GM03348 (cell line): ENCODE data around the gene CROCC2.

Source experiments
- DNase-seq: peaks from one replicate; pipeline ENCODE4 v3.0.0; 2012; ENCODE audit warnings: low spot score

CROCC2 gene

GRCh38 chr2:240905176-240905781, 857 bp upstream of the CROCC2 start:
- DNase-seq = no peak

DNA sequence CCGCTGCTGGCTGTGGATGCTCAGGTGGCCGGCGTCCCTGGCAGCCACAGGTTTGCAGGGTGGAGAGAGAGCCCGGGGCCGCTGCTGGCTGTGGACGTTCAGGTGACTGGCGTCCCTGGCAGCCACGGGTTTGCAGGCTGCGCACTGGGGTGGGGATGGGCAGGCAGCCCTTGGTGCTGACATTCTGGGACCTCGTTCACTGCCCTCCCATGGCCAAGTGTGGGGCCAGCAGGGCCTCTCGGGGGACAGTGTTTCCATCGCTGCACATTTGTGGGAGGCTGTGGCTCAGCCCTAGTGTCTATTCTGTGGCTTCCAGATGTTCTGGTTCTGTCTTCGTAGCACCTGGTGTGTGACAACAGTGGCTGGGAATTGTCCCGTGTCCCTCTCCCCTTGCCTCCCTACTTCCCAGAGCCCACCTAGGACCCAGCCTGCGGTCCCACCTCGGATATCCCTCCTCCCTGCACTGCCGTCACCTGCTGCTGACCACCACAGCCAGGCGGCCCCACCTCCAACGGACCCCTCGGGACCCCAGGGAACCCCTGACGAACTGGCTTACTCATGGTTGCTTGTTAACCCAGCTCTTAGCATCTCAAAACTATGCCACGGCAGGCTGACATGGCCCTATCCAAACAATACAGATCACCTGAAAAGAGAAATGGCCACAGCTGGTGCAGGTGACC, 915 bp downstream of the CROCC2 start:
- no peak for DNase-seq

DNA sequence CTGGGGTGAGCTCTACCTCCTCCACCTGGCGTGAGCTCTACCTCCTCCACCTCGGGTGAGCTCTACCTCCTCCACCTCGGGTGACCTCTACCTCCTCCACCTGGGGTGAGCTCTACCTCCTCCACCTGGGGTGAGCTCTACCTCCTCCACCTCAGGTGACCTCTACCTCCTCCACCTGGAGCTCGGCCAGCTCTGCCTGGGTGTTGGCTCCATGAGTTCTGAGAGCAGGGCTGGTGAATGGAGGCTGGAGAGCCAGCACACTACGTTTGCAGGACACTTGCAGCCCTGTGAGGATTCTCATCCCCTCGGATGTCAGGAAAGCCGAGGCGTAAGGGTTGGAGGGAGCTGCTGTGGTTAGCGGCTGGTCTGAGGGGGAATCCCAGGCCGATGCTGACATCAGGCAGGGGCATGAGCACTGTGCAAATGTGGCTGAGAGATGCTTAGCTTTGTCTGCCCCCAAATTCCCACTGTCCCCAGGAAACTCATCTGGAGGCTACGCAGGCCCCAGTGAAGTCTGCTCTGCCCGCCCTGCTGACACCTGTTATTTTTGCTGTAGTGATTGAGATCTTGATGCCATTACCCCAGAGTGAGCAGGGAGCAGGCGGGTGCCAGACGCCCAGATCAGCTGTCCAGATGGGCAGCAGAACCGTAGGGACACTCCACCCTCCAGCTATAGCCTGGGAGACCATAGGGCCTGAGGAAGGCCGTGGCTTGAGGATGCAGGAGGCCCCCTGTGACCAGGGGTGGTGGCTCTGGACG, 3.3 kb downstream of the CROCC2 start:
- no peak for DNase-seq

- no peak for DNase-seq
Measured at GRCh38 chr2:240911641-240912265, 5.6 kb downstream of the CROCC2 start.

GRCh38 chr2:240912878-240913809, 7.0 kb downstream of the CROCC2 start:
- DNase-seq = no peak

DNA sequence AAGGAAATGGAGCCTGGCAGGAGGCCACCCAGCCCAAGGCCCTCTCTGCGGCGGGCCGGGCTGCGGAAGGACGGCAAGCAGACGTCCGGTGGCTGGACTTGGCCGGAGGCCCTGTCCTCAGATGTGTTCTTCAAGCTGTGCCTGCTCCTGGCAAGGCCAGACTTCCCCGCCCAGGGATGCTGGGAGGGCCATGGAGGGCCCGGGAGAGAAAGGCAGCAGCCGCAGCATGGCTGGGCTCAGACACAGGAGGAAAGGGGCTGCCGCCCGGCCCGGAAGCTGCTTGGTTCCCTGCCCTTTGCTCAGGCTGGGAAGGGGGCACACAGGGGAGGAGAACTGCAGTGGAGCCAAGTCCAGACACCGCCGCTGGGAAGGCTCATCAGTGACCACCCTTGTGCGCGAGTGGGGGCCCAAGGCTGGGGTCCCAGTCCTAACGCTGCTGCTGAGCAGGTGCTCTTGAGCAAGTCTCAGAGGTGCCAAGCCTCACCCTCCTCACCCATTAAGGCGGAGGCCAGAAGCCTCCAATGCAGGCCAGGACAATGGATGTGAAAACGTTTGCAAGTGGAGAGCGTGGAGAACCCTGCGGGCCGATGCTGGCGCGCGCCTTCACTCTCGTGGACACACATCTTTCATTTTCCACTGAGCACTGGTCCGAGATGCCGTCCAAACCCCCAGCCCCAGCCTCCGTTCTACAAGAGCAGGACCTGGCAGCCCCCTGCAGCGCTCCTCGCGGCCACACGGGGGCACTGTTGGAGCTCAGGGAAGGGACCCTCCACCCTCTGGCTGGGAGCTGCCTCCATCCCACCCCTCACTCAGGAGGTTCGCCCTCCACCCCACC, 7.9 kb downstream of the CROCC2 start:
- peak; percentile 85 for DNase-seq

DNA sequence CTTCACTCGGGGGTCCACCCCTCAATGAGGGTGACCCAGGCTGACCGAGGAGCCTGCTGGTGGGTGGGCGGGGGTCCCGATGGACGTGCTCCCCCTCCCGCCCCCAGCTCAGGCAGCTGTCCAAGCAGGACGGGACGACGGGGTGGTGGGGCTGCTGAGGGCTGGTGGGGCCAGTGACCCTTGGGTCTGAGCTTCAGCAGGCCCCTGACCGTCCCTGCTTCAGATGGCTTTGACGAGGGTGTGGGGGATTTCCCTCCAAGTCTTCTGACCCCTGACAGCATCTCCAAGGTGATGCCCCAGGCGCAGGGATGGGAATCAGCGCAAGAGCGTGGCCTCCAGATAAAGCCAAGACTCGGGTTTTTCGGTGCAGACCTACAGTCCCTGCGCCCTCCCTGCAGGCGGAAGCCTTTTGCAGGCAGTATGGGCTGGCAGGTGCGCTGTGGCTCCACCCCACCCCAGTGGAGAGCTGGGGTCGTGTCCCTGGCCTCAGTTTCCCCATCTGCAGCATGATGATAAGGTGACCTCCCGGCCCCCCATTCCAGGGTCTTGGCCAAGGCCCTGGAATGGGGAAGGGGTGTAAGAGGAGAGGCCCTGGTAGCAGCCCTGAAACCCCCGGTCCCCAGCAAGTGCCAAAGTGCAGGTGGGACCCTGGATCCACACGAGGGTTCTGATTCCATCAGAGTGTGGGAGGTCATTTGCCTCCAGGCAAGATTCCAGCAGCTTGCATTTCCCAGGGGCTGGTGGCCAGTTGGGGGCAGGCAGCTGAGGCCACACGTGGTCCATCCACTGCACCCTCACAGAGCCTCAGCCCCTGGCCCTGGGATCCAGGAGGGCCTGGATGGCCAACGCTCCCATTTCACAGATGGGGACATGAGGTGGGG, 8.7 kb downstream of the CROCC2 start:
- no peak for DNase-seq

DNA sequence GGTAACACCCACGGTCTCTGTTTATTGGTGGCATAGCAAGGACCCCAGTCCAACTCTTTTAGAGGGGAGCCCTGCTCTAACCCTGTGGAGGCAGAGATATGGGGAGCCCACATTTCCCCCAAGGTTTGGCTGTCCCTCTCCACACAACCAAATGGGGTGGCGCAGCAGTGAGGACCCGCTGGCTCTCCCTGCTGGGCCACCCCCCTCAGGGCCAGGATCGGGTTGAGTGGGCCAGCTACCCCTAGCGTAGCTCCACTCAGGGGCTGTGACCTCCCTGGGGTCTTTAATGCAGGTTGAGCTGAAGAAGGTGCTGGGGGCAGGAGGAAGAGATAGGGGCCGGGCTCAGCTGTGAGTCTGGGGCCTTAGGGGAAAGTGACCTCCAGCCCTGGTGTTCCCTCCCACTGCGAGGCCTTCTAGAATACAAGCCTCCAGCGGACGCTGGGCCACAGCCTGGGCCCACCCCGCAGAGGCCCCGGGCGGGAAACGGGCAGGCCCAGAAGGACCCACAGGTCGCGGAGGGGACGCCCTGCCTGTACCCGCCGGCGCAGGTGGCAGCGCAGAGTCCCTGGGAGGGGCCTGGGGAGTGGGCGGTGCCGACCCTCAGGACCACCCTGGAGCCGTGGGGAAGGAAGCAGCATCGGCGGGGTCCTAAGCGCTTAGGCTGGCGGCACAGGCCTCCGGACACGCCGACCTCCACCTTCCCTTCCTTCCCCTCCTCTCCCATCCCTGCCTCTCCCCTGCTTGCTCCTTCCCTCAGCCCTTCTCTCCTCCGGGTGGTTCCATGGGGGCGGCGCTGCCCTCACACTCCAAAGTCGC, 9.6 kb downstream of the CROCC2 start:
- DNase-seq = peak; percentile 49

DNA sequence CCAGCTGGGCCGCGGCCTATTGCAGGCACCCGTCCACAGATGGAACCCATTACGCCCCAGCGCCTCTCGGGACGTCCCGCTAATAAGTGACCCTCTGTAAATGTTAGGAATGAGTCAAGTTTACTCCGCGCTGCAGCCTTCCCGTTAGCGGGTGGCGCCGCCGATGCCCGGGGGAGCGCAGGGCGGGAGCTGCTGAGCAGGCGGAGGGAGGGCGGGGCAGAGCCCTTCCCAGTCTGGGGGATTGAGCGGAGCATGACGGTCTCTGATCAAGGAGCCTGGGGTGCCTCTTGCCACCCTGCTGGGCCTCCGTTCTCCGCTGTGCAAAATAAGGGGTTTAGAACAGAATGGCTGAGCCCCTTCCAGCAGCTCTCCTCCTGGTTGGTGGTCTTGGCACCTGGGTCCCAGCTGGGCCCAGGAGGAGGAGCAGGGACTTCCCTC, 10.5 kb downstream of the CROCC2 start:
- DNase-seq = peak; percentile 97

DNA sequence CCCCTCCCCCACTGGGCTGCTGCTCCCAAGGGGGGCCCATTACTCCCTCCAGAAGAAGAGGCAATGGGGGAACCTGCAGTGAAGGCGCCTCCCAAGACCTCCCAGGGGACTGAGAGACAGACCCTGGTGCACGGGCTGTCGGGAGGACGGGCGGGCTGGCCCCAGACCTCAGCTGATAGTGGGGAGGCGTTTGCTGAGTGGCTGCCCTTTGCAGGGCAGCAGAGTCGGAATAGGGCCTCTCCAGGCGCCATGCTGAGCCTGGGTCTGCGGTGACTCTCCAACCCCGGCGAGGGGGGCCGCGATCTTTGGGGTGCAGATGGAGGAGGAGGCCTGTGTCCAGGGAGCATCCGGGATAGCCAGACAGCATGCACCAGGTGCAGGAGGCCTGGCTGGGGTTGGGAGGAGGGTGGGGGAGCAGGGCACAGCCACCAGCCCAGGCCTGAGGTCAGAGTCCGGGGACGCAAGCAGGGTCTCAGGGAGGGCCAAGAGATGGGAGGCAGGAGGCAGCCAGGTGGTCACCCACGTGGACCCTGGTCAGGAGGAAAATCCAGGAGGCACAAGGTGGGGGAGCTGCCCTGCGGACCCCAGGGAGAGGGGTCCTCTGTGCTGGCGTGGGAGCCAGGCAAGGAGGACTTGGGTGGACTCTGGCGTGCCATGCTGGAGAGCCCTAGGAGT, 11.0 kb downstream of the CROCC2 start:
- no peak for DNase-seq

GRCh38 chr2:240917684-240918257, 11.6 kb downstream of the CROCC2 start:
- no peak for DNase-seq

DNA sequence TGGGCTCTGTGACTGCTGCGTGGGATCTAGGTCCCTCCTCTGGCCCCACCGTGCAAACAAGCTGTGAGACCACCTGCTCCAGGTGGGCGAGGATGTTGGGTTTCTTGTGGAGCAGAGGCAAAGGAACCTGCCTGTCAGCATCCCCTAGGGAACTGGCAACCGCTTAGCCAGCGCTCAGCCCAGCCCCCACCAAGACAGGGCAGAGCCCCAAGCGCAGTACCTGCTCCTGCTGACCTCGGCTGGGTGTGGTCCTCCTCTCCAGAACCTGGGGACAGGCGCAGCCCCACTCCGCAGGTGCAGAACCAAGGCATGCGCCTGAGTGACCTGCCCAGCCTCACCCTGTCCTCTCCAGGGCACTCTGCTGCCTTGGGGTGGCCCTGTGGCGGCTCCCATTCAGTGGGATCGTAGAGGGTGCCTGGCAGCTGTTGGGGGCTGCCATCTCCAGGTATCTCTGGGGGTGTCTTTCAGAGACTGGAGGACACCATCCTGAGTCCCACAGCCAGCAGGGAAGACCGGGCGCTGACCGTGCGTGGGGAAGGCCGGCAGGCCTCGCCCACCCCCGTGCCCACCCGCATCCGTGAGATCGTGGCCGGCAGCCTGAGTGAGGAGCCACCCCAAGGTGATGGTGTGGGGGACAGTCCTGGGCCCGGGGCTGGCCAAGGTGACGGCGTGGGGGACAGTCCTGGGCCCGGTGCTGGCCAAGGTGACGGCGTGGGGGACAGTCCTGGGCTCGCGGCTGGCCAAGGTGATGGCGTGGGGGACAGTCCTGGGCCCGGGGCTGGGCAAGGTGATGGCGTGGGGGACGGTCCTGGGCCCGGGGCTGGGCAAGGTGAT, 12.3 kb downstream of the CROCC2 start:
- DNase-seq = no peak

DNA sequence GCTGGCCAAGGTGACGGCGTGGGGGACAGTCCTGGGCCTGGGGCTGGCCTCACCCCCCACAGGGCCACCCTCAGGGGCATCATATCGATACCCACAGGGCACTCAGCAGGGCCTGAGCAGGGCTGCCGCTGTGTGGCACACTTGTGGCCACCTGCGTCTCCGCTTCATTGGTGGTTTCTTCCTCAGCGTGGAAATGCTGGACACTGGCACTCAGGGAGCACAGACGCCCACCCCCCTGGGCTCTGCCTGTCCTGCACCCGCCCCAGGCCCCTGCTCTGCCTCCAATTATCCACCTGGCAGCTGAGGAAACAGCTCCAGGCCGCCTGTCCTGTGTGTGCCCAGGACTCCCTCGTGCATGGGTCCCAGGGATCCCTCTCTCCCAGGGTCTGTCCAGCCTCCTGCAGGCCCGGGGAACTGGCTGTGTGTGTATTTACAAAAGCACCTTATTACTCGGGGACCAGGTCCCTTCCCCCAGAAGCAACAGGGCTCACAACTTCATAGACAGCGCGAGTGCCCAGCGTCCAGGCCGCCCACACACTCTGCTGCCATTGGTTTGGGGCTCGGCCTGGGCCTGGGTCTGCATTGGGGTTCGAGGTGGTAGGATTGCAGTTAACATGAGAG, 13.1 kb downstream of the CROCC2 start:
- no peak for DNase-seq

- DNase-seq = no peak
Measured at GRCh38 chr2:240919786-240920782, 13.9 kb downstream of the CROCC2 start.

DNA sequence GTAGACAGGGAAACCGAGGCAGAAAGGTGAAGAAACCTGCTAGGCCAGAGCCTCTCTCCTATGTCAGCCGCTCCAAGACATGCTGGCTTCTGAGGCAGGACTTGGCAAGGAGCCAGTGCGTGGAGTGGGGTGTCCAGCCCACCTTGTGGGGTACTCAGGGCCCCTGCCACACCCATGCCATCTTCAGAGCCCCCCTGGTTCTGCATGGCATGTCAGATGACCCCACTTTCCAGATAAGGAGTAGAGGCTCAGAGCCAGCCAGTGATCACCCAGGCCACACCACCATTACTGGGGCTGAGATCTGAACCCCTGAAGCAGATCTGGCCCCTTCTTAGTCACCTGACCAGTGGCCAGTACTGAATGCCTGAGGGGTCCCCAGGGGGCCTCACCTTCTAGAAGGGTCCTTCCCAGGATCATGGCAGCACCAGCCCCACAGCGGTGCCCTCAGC, 14.7 kb downstream of the CROCC2 start:
- peak; percentile 55 for DNase-seq
